HL-60 (cell line): ENCODE results near the gene LRGUK.

Experiments used
- CTCF ChIP-seq: IDR thresholded peaks from one replicate; pipeline ENCODE4 v1.5.1; 2011; ENCODE audit warnings: low read length, control low read depth, inconsistent platforms; ENCODE audit not compliant: insufficient read depth
- GABPA ChIP-seq: IDR thresholded peaks from 2 replicates; pipeline ENCODE4 v1.6.1; 2012; ENCODE audit warnings: low read depth
- POLR2AphosphoS5 ChIP-seq: IDR thresholded peaks from 2 replicates; pipeline ENCODE4 v1.6.1; 2012; ENCODE audit warnings: low read depth
- REST ChIP-seq: IDR thresholded peaks from 2 replicates; pipeline ENCODE4 v1.6.1; 2012; ENCODE audit warnings: low read depth; ENCODE audit not compliant: insufficient replicate concordance

GRCh38 chr7:134293002-134293740 is 166.0 kb downstream of the LRGUK start:
- TF ChIP-seq POLR2AphosphoS5 = no peak
- TF ChIP-seq CTCF = no peak
- no peak for TF ChIP-seq REST
- no peak for TF ChIP-seq GABPA
